Measurements from ENCODE around the gene HCK.

HCK gene

GRCh38 chr20:32087070-32087469, 35.0 kb downstream of the HCK start:
- DNase-seq (ENCODE audit: low read depth, low spot score): no peak
- no peak overlapping the region for H3K4me3 ChIP-seq (ENCODE audit: low read depth, low read length)
- in situ Hi-C loops (cut with HindIII; ENCODE audit: low sequenced_read_pairs): no loop called here
- no peak for TF ChIP-seq CTCF (IDR thresholded peaks at IDR 0.05; ENCODE audit: low read depth, low read length)

GRCh38 chr20:32088759-32089158, 36.7 kb downstream of the HCK start:
- in situ Hi-C loops (cut with HindIII; ENCODE audit: low sequenced_read_pairs): no loop called here
- TF ChIP-seq CTCF (IDR thresholded peaks at IDR 0.05; ENCODE audit: low read depth, low read length): no peak
- H3K4me3 ChIP-seq (ENCODE audit: low read depth, low read length): no peak overlapping the region
- DNase-seq (ENCODE audit: low read depth, low spot score): no peak

GRCh38 chr20:32089637-32090362, 37.8 kb downstream of the HCK start:
- H3K4me3 ChIP-seq (ENCODE audit: low read depth, low read length): no peak overlapping the region
- in situ Hi-C loops (cut with HindIII; ENCODE audit: low sequenced_read_pairs): no loop called here
- no peak for TF ChIP-seq CTCF (IDR thresholded peaks at IDR 0.05; ENCODE audit: low read depth, low read length)
- no peak for DNase-seq (ENCODE audit: low read depth, low spot score)

- DNase-seq (ENCODE audit: low read depth, low spot score): peak; percentile 75
- no peak overlapping the region for H3K4me3 ChIP-seq (ENCODE audit: low read depth, low read length)
- TF ChIP-seq CTCF (IDR thresholded peaks at IDR 0.05; ENCODE audit: low read depth, low read length): peak; percentile 96
- in situ Hi-C loops (cut with HindIII; ENCODE audit: low sequenced_read_pairs): no loop called here
These were observed 39.9 kb downstream of the HCK start for GRCh38 chr20:32091888-32092346.

- in situ Hi-C loops (cut with HindIII; ENCODE audit: low sequenced_read_pairs): no loop called here
- no peak overlapping the region for H3K4me3 ChIP-seq (ENCODE audit: low read depth, low read length)
- no peak for DNase-seq (ENCODE audit: low read depth, low spot score)
- TF ChIP-seq CTCF (IDR thresholded peaks at IDR 0.05; ENCODE audit: low read depth, low read length): no peak
These were observed 46.7 kb downstream of the HCK start for GRCh38 chr20:32098786-32099185.

- in situ Hi-C loops (cut with HindIII; ENCODE audit: low sequenced_read_pairs): no loop called here
- peak overlapping the region; percentile 87 for H3K4me3 ChIP-seq (ENCODE audit: low read depth, low read length)
- TF ChIP-seq CTCF (IDR thresholded peaks at IDR 0.05; ENCODE audit: low read depth, low read length): no peak
- DNase-seq (ENCODE audit: low read depth, low spot score): no peak
These were observed 56.9 kb downstream of the HCK start for GRCh38 chr20:32108814-32109391.
